ENCODE data around the gene NUS1.
A peak's percentile ranks its signal among the peaks of the same experiment; 100 is the strongest.
"Not testable (repeated sequence)": the region's sequence is repeated elsewhere in the genome, so short reads cannot be mapped to it uniquely, and the experiment has no call there.

NUS1 gene

DNA sequence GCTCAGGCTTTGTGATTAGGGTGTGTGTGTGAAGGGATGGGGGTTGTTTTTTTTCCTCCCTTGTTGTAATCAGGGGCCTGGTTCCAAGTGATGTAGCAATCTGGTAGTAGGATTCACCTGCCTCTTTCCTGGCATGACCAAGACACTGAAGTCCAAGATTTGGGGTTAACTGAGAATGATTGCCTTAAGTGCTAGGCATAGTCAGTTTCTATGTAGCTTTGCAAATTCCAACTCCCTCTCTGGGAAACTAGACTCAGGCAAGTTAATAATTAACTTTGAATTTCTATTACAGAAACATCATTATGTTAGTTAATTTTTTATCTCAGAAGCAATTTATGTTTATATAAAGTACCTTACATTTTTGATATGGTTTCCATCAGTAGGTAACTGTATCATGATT, 43.6 kb downstream of the NUS1 start:
- DNase-seq = no peak

DNA sequence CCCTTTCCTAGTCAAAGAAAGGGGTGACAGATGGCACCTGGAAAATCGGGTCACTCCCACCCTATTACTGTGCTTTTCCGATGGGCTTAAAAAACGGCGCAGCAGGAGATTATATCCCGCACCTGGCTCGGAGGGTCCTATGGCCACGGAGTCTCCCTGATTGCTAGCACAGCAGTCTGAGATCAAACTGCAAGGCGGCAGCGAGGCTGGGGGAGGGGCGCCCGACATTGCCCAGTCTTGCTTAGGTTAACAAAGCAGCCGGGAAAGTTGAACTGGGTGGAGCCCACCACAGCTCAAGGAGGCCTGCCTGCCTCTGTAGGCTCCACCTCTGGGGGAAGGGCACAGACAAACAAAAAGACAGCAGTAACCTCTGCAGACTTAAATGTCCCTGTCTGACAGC, 46.3 kb downstream of the NUS1 start:
- not testable (repeated sequence) for DNase-seq

DNA sequence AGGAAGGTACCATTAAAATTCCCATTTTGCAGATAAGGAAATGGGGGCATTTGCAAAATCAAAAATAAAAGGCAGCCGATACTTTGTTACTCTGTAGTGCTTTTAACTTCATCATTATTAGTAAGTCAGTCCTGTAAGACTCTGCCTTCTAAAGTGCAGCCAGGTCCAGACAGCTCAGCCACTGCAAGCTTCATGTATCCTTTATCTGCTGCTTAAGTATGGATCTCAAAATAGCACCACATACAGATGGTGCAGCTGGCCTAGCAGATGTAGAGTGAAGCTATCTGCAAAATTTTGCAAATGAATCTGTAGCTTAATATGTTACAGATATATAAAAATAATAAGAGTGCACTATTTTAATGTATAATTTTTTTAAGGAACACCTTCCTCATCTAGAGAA, 53.4 kb downstream of the NUS1 start:
- DNase-seq = no peak

DNA sequence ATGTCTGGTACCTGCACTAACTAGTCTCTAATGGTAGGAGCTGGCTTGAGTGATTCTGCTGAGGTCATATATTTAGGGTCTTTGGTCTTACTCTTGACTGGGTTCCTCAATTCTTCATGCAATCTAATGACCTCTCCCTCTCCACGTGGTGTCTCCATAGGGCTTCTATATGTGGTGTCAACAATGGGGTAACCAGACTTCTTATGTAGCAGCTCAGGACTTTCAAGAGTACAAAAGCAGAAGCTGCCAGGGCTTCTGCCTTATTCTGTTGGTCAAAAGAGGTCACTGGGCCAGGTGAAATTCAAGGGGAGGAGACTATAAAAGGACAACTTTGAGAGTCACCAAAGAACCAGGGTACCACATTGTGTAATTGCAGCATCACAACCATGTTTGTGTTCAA, 54.3 kb downstream of the NUS1 start:
- no peak for DNase-seq

DNA sequence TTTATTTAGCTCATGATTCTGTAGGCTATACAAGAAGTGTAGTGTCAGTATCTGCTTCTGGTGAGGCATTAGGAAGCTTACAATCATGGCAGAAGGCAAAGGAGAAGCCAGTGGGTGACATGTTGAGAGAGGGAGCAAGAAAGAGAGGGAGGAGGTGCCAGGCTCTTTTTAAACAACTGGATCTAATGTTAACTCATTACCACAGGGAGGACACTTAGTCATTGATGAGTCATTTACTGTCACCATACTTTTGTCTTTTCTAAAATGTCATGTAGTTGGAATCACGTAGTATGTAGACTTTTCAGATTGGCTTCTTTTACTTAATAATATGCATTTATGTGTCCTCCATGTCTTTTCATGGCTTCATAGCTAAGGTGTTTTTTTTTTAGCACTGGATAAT, 58.1 kb downstream of the NUS1 start:
- peak; percentile 15 for DNase-seq

GRCh38 chr6:117739869-117740268, 64.6 kb downstream of the NUS1 start:
- no peak for DNase-seq

- DNase-seq = no peak
These were observed 65.3 kb downstream of the NUS1 start for GRCh38 chr6:117740605-117741004.

- not testable (repeated sequence) for DNase-seq
These were observed 75.4 kb downstream of the NUS1 start for GRCh38 chr6:117750675-117751074.
